H9 (cell line): ENCODE measurements around the gene SEMA7A. TPM values are rescaled to one million over a fixed set of nuclear protein-coding genes. Genes with fewer than 3 reads are reported as not detected.

Experiments
- DNase-seq: peaks from one replicate; pipeline ENCODE4 v3.0.0-alpha.2; 2017
- H2AFZ ChIP-seq: one replicate; pipeline ENCODE4 v1.6.1; 2013; ENCODE audit warnings: mild to moderate bottlenecking, low read length, control low read depth, moderate library complexity
- H2AK5ac ChIP-seq: 2 replicates; pipeline ENCODE4 v1.6.1; 2013; ENCODE audit warnings: low read length, control low read depth, mixed read lengths; ENCODE audit not compliant: insufficient read length
- H2BK120ac ChIP-seq: one replicate; pipeline ENCODE4 v1.6.1; 2013; ENCODE audit warnings: low read depth, mild to moderate bottlenecking, low read length, control low read depth, inconsistent platforms; ENCODE audit not compliant: poor library complexity, severe bottlenecking
- H2BK12ac ChIP-seq: 2 replicates; pipeline ENCODE4 v1.6.1; 2013; ENCODE audit warnings: low read length, control low read depth, mixed read lengths, low read depth; ENCODE audit not compliant: insufficient read length
- H2BK15ac ChIP-seq: 2 replicates; pipeline ENCODE4 v1.6.1; 2013; ENCODE audit warnings: low read depth, low read length, control low read depth
- H2BK20ac ChIP-seq: one replicate; pipeline ENCODE4 v1.6.1; 2013; ENCODE audit warnings: low read depth, mild to moderate bottlenecking, low read length, control low read depth, inconsistent platforms; ENCODE audit not compliant: poor library complexity, severe bottlenecking
- H2BK5ac ChIP-seq: 2 replicates; pipeline ENCODE4 v1.6.1; 2013; ENCODE audit warnings: low read length, control low read depth, mixed read lengths; ENCODE audit not compliant: insufficient read length
- H3K14ac ChIP-seq: 2 replicates; pipeline ENCODE4 v1.6.1; 2013; ENCODE audit warnings: low read length, control low read depth; ENCODE audit not compliant: insufficient read depth
- H3K18ac ChIP-seq: 2 replicates; pipeline ENCODE4 v1.6.1; 2013; ENCODE audit warnings: low read depth, mild to moderate bottlenecking, mixed read lengths, low read length, control low read depth; ENCODE audit not compliant: insufficient read length
- H3K23ac ChIP-seq: 2 replicates; pipeline ENCODE4 v1.6.1; 2013; ENCODE audit warnings: low read length, control low read depth, mixed read lengths, low read depth; ENCODE audit not compliant: insufficient read length
- H3K23me2 ChIP-seq: 2 replicates; pipeline ENCODE4 v1.6.1; 2013; ENCODE audit warnings: low read depth, mild to moderate bottlenecking, mixed read lengths, low read length, control low read depth; ENCODE audit not compliant: insufficient read length, poor library complexity, severe bottlenecking
- H3K27ac ChIP-seq: 2 replicates; pipeline ENCODE4 v1.5.1; 2013; ENCODE audit warnings: low read length, control low read depth, mixed read lengths, low read depth; ENCODE audit not compliant: insufficient read length
- H3K27me3 ChIP-seq: 2 replicates; pipeline ENCODE4 v1.6.1; 2013; ENCODE audit warnings: low read length, control low read depth, inconsistent platforms; ENCODE audit not compliant: insufficient read depth
- H3K4ac ChIP-seq: 2 replicates; pipeline ENCODE4 v1.6.1; 2013; ENCODE audit warnings: low read depth, mild to moderate bottlenecking, control low read depth, inconsistent platforms, low read length, moderate library complexity
- H3K4me1 ChIP-seq: 2 replicates; pipeline ENCODE4 v1.6.1; 2013; ENCODE audit warnings: low read length, control low read depth, inconsistent platforms; ENCODE audit not compliant: insufficient read depth
- H3K4me2 ChIP-seq: 2 replicates; pipeline ENCODE4 v1.6.1; 2013; ENCODE audit warnings: low read length, control low read depth, mixed read lengths; ENCODE audit not compliant: insufficient read length, insufficient read depth
- H3K56ac ChIP-seq: 2 replicates; pipeline ENCODE4 v1.6.1; 2013; ENCODE audit warnings: low read depth, mild to moderate bottlenecking, mixed read lengths, low read length, control low read depth; ENCODE audit not compliant: insufficient read length
- H3K79me1 ChIP-seq: 2 replicates; pipeline ENCODE4 v1.6.1; 2013; ENCODE audit warnings: low read depth, mild to moderate bottlenecking, moderate library complexity, low read length, control low read depth, inconsistent platforms; ENCODE audit not compliant: insufficient read depth, poor library complexity, severe bottlenecking
- H3K79me2 ChIP-seq: 2 replicates; pipeline ENCODE4 v1.6.1; 2013; ENCODE audit warnings: low read length, control low read depth, inconsistent platforms; ENCODE audit not compliant: insufficient read depth
- H3K9ac ChIP-seq: 2 replicates; pipeline ENCODE4 v1.6.1; 2013; ENCODE audit warnings: low read length, control low read depth, mixed read lengths; ENCODE audit not compliant: insufficient read length; ENCODE audit errors: extremely low read depth
- H3K9me3 ChIP-seq: one replicate; pipeline ENCODE4 v1.6.1; 2013; ENCODE audit warnings: low read depth, low read length, inconsistent platforms; ENCODE audit not compliant: control insufficient read depth
- H3T11ph ChIP-seq: one replicate; pipeline ENCODE4 v1.6.1; 2013; ENCODE audit warnings: mild to moderate bottlenecking, low read length, control low read depth, inconsistent platforms
- H4K20me1 ChIP-seq: one replicate; pipeline ENCODE4 v1.6.1; 2013; ENCODE audit not compliant: control insufficient read depth, insufficient read length, insufficient read depth
- H4K5ac ChIP-seq: 2 replicates; pipeline ENCODE4 v1.6.1; 2013; ENCODE audit warnings: low read depth, mild to moderate bottlenecking, mixed read lengths, low read length, control low read depth; ENCODE audit not compliant: insufficient read length
- H4K8ac ChIP-seq: replicated peaks from 2 replicates; pipeline ENCODE4 v1.6.1; 2013; ENCODE audit warnings: low read length, control low read depth, mixed read lengths, low read depth; ENCODE audit not compliant: insufficient read length
- H4K91ac ChIP-seq: 2 replicates; pipeline ENCODE4 v1.6.1; 2013; ENCODE audit warnings: low read depth, mild to moderate bottlenecking, moderate library complexity, mixed read lengths, low read length, control low read depth; ENCODE audit not compliant: insufficient read length
- H3K27ac Mint-ChIP-seq, 3 experiments: 2 replicates in 2 of 3; 3 replicates in 1 of 3; pipeline ENCODE4 v1.8.0; 2020 to 2021; ENCODE audit warnings: mixed read lengths in 3 of 3, mild to moderate bottlenecking in 1 of 3, moderate library complexity in 1 of 3
- H3K27me3 Mint-ChIP-seq: 2 replicates; pipeline ENCODE4 v1.8.0; 2021; ENCODE audit warnings: low read depth, mild to moderate bottlenecking, moderate library complexity, mixed read lengths
- H3K36me3 Mint-ChIP-seq, 3 experiments: 2 replicates in 2 of 3; 3 replicates in 1 of 3; pipeline ENCODE4 v1.8.0; 2020 to 2021; ENCODE audit warnings: low read depth in 3 of 3, mixed read lengths in 3 of 3; ENCODE audit not compliant: insufficient read depth in 1 of 3
- H3K4me1 Mint-ChIP-seq, 2 experiments: 2 replicates each; pipeline ENCODE4 v1.8.0; 2020; ENCODE audit warnings: mixed read lengths in 2 of 2
- H3K4me3 Mint-ChIP-seq, 2 experiments: 2 replicates in 1 of 2; 3 replicates in 1 of 2; pipeline ENCODE4 v1.8.0; 2020 to 2021; ENCODE audit warnings: mild to moderate bottlenecking in 2 of 2, mixed read lengths in 2 of 2, moderate library complexity in 1 of 2
- H3K9me3 Mint-ChIP-seq, 2 experiments: 2 replicates in 1 of 2; 3 replicates in 1 of 2; pipeline ENCODE4 v1.8.0; 2020; ENCODE audit warnings: mild to moderate bottlenecking in 2 of 2, mixed read lengths in 2 of 2, moderate library complexity in 1 of 2
- WGBS: extraction: QIAGEN DNeasy Blood & Tissue Kit; methylation state at CpG from one replicate; pipeline ENCODE4 v1.1.7; 2013; ENCODE audit warnings: missing lambda C conversion rate, low lambda C conversion rate, mixed read lengths; ENCODE audit not compliant: insufficient read length; ENCODE audit errors: extremely low coverage; 5-methylcytosine and 5-hydroxymethylcytosine counted together
- total RNA-seq: library from RNA; stranded (reverse); gene quantifications from 2 replicates; pipeline ENCODE4 v1.2.1, GENCODE V29; 2021
- TF ChIP-seq, protein P1 (sequence below): fragments of 200-600 bp; sonication (generic); conservative IDR thresholded peaks from 3 replicates; pipeline ENCODE4 v1.8.0; 2021; ENCODE audit warnings: antibody characterized with exemption, mild to moderate bottlenecking

SEMA7A gene
- total RNA-seq, 1 experiment from 2014 or later, result 5.7 TPM

DNA sequence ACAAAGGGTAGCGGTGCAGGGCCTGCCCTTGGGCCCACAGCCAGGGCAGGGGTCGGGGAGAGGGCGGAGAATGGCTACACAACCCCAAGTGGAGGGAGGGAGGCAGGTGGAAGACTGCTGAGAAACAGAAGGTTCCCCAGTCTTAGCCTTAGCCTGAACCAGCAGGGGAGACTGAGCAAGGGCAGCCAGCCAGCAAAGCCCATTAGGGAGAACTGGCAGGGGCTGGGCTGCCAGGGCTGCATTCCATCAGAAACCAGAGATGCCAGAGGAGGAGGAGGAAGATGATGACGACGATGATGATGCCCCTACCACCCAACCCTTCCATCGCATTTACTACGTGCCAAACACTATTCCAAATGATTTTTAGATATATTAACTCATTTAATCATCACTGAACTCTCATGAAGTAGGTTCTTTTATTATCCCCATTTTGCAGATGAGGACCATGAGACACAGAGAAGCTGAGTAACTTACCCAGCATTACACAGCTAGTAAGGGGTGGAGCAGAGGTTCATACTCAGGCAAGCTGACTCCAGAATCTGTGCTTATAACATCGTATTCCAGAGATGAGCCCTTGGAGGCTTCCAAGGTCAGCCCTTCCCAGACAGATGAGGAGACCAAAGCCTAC is 8.7 kb downstream of the SEMA7A start:
- no peaks in the 10 kb centered on the region for H3K9me3 ChIP-seq
- no peak overlapping the region for H2BK120ac ChIP-seq
- no peak overlapping the region for H3K27ac ChIP-seq
- WGBS, result no CpG with 5 or more reads among the region's 8 CpGs
- no peak overlapping the region for H2AFZ ChIP-seq
- no peak overlapping the region for H3K9ac ChIP-seq
- H3T11ph ChIP-seq, result no peak overlapping the region
- DNase-seq, result no peak
- H4K91ac ChIP-seq, result no peak overlapping the region
- no peak overlapping the region for H3K18ac ChIP-seq
- H3K27ac Mint-ChIP-seq, result no peak overlapping the region; a peak in 1 of 7 replicates
- peaks cover 3% of the 10 kb centered on the region; the same call in 1 of the 2 replicates for H3K79me2 ChIP-seq
- H2BK5ac ChIP-seq, result no peak overlapping the region
- peaks cover 43 to 48% of the 10 kb centered on the region in 2 experiments for H3K4me1 Mint-ChIP-seq
- H2AK5ac ChIP-seq, result no peak overlapping the region
- H2BK15ac ChIP-seq, result no peak overlapping the region
- no peak overlapping the region for H2BK20ac ChIP-seq
- no peak overlapping the region for H4K5ac ChIP-seq
- H3K23me2 ChIP-seq, result no peaks in the 10 kb centered on the region
- peaks cover 7% of the 10 kb centered on the region; the same call in 1 of the 2 replicates for H3K4me1 ChIP-seq
- no peaks in the 10 kb centered on the region for H3K9me3 Mint-ChIP-seq
- H3K14ac ChIP-seq, result no peak overlapping the region
- H3K56ac ChIP-seq, result no peak overlapping the region
- no peaks in the 10 kb centered on the region; a peak in 1 of 7 replicates for H3K36me3 Mint-ChIP-seq
- peaks cover 3% of the 10 kb centered on the region for H3K27me3 Mint-ChIP-seq
- no peak overlapping the region for H3K4me2 ChIP-seq
- H3K79me1 ChIP-seq, result no peaks in the 10 kb centered on the region
- no peak overlapping the region for H3K4ac ChIP-seq
- H4K8ac ChIP-seq, result no peak overlapping the region
- no peak overlapping the region for H3K23ac ChIP-seq
- no peaks in the 10 kb centered on the region for H3K27me3 ChIP-seq
- H3K4me3 Mint-ChIP-seq, result no peak overlapping the region
- no peaks in the 10 kb centered on the region for H4K20me1 ChIP-seq
- TF ChIP-seq, protein P1, sequence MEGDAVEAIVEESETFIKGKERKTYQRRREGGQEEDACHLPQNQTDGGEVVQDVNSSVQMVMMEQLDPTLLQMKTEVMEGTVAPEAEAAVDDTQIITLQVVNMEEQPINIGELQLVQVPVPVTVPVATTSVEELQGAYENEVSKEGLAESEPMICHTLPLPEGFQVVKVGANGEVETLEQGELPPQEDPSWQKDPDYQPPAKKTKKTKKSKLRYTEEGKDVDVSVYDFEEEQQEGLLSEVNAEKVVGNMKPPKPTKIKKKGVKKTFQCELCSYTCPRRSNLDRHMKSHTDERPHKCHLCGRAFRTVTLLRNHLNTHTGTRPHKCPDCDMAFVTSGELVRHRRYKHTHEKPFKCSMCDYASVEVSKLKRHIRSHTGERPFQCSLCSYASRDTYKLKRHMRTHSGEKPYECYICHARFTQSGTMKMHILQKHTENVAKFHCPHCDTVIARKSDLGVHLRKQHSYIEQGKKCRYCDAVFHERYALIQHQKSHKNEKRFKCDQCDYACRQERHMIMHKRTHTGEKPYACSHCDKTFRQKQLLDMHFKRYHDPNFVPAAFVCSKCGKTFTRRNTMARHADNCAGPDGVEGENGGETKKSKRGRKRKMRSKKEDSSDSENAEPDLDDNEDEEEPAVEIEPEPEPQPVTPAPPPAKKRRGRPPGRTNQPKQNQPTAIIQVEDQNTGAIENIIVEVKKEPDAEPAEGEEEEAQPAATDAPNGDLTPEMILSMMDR, result no peak
- H2BK12ac ChIP-seq, result no peak overlapping the region
